Ureter (tissue), 1 donor: Measurements from ENCODE around the gene PTPRF. TPM values are rescaled to one million over a fixed set of nuclear protein-coding genes. Genes with fewer than 3 reads are reported as not detected.

Experiments
- DNase-seq: peaks from one replicate; pipeline ENCODE4 v3.0.0-alpha.2; 2020; ENCODE audit warnings: low spot score
- total RNA-seq: library from RNA; stranded (reverse); gene quantifications from one replicate; pipeline ENCODE4 v1.2.4, GENCODE V29; 2023
- donor health status: DM: yes; HTN: yes; CAD: no.

PTPRF gene
- total RNA-seq, 1 donor from 2014 or later = 405 TPM

DNA sequence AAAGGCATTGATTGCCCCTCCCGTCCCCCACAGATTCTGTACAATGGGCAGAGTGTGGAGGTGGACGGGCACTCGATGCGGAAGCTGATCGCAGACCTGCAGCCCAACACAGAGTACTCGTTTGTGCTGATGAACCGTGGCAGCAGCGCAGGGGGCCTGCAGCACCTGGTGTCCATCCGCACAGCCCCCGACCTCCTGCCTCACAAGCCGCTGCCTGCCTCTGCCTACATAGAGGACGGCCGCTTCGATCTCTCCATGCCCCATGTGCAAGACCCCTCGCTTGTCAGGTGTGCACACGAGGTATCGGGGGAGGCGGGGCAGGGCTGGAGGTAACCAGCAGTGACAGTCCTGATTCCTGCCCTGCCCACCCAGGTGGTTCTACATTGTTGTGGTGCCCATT lies 74.5 kb downstream of the PTPRF start:
- no peak for DNase-seq

DNA sequence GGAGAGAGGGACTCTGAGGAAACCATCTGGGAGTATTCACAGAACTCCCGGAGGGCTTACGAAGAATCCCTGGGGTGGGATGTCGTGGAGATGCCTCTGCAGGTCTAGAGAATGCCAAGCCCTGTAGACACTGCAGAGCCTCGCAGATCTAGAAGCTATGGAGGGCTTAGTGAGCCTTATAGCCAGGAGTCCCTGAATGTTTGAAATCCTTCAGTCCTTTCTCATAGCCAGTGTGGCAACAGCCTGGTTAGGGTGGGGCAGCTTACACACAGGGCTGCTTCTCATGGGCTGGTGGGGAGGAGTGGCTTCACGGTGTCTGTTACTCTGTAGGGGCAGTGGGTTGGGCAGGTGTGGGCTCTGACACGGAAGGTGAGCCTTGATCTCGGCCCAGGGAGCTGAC lies 75.1 kb downstream of the PTPRF start:
- no peak for DNase-seq

GRCh38 chr1:43606624-43607023 lies 75.9 kb downstream of the PTPRF start:
- no peak for DNase-seq

DNA sequence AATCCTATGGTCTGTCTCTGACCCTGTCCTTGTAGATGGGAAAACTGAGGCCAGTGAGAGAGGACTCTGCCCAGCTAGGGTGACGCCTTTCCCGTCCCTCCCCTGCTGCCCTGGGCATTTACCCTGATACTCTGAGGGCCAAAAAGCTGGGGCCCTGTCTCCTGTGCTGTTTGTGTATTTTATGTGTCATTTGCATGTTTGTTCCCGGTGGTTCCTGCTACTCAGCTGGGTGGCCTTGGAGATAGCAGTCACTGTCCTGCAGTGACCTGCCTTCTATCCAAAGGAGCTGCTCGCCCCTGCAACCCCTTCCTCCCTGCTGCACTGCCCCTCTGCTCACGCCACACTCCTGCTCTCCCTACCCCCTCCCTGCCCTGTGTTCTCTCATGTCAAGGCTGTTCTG lies 78.1 kb downstream of the PTPRF start:
- no peak for DNase-seq

DNA sequence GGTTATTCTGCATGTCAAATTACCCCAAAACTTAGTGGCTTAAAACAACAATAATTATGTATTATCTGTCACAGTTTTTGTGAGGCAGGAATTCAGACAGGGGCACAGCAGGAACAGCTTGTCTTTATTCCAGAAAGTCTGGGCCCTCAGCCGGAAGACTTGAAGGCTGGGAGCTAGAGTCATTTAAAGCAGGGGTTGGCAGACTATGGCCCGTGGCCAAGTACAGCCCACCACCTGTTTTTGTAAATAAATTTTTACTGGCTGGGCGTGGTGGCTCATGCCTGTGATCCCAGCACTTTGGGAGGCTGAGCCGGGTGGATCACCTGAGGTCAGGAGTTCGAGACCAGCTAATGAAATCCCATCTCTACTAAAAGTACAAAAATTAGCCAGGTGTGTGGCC lies 79.7 kb downstream of the PTPRF start:
- no peak for DNase-seq

DNA sequence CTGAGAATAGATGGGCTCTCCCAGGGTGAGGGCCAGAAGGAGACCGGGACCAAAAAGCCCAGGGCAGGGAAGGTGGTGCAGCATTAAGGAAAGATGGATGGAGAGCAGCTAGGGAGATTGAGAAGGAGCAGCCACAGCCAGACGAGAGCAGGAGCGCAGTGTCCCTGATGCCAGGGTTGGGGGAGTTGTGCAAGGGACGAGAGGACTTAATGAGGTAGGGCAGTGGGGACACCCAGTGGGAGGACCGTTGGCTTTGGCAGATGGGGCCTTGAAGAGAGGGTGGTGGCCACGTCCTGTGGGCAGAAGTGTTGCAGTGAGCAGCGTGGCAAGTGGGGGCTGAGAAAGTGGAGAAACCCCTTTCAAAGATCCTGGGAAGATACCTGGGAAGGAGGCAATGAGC lies 81.3 kb downstream of the PTPRF start:
- no peak for DNase-seq

DNA sequence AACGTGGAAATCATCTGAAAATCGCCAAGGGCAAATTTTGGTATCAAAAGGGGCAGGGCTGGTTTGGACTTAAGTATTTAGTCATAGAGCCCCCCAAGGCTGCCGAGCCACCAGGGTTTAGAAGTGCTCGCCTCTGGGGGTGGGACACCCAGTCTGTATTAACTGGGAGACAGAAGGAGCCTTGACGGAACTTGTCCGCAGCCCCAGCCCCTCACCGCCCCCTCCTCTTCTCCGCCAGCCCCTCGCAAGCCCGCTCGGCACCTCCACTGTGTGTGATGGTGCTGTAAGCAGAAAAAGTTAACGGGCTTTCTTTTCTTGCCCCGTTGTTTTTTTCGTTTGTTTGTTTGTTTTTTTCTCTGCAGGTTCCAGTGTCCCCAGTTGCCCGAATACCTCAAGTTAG lies 81.7 kb downstream of the PTPRF start:
- DNase-seq = no peak

DNA sequence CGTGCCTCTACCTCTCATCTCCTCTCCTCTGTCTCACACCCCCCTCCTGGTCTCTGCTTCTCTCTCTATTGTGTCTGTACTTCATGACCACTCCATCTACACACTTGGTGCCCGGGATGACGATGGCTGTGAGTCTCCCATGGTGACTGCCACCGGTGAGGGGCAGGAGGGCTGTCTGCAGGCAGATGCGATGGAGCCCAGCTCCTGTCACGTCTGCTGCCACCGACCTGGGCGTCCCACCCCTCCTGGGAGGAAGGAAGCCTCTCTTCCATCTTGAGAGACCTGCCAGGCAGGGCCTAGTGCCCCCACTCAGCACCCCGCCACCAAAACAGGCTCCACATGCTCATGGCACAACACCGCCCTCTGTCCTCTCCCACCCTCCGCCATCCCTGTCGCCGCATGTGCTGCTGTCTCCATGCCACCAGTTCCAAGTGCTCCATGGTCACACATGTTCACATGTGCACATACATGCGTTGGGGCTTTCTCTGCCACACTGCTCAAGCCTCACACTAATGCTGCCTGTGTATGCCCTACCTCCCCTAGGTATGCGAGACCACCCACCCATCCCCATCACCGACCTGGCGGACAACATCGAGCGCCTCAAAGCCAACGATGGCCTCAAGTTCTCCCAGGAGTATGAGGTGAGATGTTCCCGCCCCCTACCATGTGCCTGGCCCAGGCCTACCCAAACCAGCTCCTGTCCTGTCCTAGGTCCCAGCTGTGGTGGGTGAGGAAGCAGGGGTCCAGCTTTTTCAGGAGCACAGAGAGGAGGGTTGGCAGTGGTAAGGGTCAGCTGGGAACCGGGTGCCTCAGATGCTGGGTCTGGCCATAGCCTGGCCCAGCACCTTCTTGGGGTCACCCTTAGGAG lies 82.6 kb downstream of the PTPRF start:
- DNase-seq = no peak

GRCh38 chr1:43614211-43614610 lies 83.5 kb downstream of the PTPRF start:
- no peak for DNase-seq

DNA sequence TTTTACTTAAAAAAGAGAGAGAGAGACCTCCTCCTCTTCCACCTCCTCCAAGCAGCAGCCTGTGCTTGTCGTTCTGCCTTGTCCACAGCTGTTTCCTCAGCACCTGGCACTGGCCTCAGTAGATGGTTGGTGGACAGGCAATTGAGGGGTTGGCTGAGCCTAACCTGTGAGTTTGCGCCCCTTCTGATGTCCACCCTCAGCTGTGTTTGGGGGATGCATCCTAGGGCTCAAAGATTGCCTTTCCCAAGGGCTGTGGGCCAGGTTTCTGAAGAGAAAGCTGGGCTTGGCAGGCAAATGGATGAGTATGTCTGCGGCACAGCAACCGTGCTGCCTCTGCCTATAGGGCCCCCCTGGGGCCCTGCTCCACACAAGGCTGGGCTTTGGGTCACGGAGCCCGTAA lies 84.2 kb downstream of the PTPRF start:
- no peak for DNase-seq

- DNase-seq = no peak
These were observed 85.7 kb downstream of the PTPRF start for GRCh38 chr1:43616383-43616782.

GRCh38 chr1:43617011-43617410 lies 86.3 kb downstream of the PTPRF start:
- DNase-seq = no peak

DNA sequence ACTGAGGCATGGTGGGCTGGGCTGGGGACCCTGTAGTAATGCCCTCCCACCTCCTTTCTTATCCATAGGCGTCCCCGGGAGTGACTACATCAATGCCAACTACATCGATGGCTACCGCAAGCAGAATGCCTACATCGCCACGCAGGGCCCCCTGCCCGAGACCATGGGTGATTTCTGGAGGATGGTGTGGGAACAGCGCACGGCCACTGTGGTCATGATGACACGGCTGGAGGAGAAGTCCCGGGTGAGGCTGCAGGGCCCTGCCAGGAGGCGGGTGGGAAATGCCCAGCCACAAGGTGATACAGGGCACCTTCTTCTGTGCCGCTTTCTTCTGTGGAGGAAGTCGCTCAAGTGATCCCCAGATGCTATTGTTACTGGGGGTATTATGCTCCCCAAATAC lies 87.0 kb downstream of the PTPRF start:
- no peak for DNase-seq

- no peak for DNase-seq
These were observed 88.0 kb downstream of the PTPRF start for GRCh38 chr1:43618521-43619313.

DNA sequence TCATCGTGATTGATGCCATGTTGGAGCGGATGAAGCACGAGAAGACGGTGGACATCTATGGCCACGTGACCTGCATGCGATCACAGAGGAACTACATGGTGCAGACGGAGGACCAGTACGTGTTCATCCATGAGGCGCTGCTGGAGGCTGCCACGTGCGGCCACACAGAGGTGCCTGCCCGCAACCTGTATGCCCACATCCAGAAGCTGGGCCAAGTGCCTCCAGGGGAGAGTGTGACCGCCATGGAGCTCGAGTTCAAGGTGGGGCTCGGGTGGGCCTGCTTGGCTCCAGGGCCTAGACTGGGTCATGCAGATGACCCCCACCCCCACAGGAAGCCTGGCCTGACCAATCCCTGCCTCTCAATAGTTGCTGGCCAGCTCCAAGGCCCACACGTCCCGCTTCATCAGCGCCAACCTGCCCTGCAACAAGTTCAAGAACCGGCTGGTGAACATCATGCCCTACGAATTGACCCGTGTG lies 88.7 kb downstream of the PTPRF start:
- DNase-seq = no peak

DNA sequence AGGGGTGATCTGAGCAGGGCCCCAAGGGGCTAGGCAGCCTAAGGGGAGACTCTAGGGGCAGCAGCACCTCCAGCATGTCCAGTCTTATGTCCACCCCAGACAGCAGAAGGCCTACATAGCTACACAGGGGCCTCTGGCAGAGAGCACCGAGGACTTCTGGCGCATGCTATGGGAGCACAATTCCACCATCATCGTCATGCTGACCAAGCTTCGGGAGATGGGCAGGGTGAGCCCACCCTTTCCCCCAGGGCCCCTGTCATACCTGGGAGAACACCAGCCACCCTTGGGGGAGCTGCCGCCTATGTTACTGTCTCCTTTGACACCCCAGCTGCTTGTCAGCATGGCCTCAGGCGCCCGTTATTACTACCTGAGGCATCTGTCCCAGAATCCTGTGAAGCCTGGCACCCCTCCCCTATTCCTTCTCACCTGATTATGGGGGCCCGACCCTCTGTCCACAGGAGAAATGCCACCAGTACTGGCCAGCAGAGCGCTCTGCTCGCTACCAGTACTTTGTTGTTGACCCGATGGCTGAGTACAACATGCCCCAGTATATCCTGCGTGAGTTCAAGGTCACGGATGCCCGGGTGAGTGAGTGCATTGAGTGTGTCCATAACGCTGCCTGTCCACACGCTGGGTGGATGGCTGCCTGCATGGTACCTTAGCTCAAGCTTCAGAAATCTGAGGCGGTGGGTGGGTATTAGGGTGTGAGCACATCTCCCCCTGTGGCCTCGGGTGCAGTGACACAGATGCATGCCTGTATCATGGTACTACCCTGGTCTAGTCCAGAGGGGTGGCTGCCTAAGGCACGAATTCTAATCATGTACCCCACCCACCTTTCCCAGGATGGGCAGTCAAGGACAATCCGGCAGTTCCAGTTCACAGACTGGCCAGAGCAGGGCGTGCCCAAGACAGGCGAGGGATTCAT lies 89.6 kb downstream of the PTPRF start:
- no peak for DNase-seq

GRCh38 chr1:43620956-43621355 lies 90.3 kb downstream of the PTPRF start:
- no peak for DNase-seq

GRCh38 chr1:43621386-43621785 lies 90.7 kb downstream of the PTPRF start:
- DNase-seq = no peak

DNA sequence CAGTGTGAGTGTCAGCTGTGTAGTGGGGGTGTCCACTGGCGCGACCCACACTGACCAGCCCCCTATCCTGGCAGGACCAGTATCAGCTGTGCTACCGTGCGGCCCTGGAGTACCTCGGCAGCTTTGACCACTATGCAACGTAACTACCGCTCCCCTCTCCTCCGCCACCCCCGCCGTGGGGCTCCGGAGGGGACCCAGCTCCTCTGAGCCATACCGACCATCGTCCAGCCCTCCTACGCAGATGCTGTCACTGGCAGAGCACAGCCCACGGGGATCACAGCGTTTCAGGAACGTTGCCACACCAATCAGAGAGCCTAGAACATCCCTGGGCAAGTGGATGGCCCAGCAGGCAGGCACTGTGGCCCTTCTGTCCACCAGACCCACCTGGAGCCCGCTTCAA lies 91.2 kb downstream of the PTPRF start:
- no peak for DNase-seq

DNA sequence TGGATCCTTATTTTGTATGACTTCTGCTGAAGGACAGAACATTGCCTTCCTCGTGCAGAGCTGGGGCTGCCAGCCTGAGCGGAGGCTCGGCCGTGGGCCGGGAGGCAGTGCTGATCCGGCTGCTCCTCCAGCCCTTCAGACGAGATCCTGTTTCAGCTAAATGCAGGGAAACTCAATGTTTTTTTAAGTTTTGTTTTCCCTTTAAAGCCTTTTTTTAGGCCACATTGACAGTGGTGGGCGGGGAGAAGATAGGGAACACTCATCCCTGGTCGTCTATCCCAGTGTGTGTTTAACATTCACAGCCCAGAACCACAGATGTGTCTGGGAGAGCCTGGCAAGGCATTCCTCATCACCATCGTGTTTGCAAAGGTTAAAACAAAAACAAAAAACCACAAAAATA lies 91.8 kb downstream of the PTPRF start:
- no peak for DNase-seq

DNA sequence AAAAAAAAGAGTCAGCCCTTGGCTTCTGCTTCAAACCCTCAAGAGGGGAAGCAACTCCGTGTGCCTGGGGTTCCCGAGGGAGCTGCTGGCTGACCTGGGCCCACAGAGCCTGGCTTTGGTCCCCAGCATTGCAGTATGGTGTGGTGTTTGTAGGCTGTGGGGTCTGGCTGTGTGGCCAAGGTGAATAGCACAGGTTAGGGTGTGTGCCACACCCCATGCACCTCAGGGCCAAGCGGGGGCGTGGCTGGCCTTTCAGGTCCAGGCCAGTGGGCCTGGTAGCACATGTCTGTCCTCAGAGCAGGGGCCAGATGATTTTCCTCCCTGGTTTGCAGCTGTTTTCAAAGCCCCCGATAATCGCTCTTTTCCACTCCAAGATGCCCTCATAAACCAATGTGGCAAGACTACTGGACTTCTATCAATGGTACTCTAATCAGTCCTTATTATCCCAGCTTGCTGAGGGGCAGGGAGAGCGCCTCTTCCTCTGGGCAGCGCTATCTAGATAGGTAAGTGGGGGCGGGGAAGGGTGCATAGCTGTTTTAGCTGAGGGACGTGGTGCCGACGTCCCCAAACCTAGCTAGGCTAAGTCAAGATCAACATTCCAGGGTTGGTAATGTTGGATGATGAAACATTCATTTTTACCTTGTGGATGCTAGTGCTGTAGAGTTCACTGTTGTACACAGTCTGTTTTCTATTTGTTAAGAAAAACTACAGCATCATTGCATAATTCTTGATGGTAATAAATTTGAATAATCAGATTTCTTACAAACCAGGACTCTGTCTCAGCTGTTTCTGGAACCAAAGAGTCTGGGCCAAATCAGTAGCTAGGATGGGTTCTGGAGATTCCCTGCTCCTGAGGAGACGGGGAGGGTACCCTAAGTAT lies 92.5 kb downstream of the PTPRF start:
- no peak for DNase-seq
